SK-N-SH (cell line): ENCODE measurements around the gene QKI. TPM values are rescaled to one million over a fixed set of nuclear protein-coding genes. Genes with fewer than 3 reads are reported as not detected.
"Not testable (repeated sequence)": the region's sequence is repeated elsewhere in the genome, so short reads cannot be mapped to it uniquely, and the experiment has no call there.

Experiments
- CTCF ChIA-PET: fragments of 300-600, 350-600 bp; formaldehyde crosslinking; extraction: SDS; loops from one replicate; lab custom pipeline; 2021; lab: Yijun Ruan, JAX
- POLR2A ChIA-PET: fragments of 350-600 bp; sonication (Branson Sonifier 250); formaldehyde crosslinking; extraction: SDS; loops from one replicate; lab custom pipeline; 2020; ENCODE audit warnings: antibody characterized with exemption, inconsistent platforms; lab: Yijun Ruan, JAX
- DNase-seq: peaks from one replicate; pipeline ENCODE4 v3.0.0; 2012
- H2AFZ ChIP-seq: fragments of 200-600 bp; sonication (generic); 2 replicates; pipeline ENCODE4 v1.8.1; 2016; ENCODE audit warnings: antibody characterized with exemption, mild to moderate bottlenecking, low read depth
- H3F3A ChIP-seq: fragments of 200-600 bp; sonication (generic); replicated peaks from 2 replicates; pipeline ENCODE3; 2016; ENCODE audit warnings: antibody characterized with exemption, mild to moderate bottlenecking; ENCODE audit not compliant: insufficient read depth
- H3K27ac ChIP-seq, 2 experiments: fragments of 200-500 bp in 1 of 2; fragments of 200-600 bp in 1 of 2; sonication (Bioruptor generic) in 1 of 2; sonication (generic), shearing (Covaris generic) in 1 of 2; 2 replicates each; pipeline versions ENCODE4 v1.5.1 to v1.6.1; 2014 to 2016; ENCODE audit warnings: low read depth in 2 of 2, inconsistent platforms in 1 of 2, low read length in 1 of 2, mild to moderate bottlenecking in 1 of 2, mixed read lengths in 1 of 2
- H3K27me3 ChIP-seq: fragments of 200-600 bp; sonication (generic), shearing (Covaris generic); 2 replicates; pipeline ENCODE4 v1.6.1; 2016; ENCODE audit warnings: mixed run types; ENCODE audit not compliant: insufficient read depth
- H3K36me3 ChIP-seq, 2 experiments: fragments of 200-500 bp in 1 of 2; fragments of 200-600 bp in 1 of 2; sonication (Bioruptor generic) in 1 of 2; sonication (generic) in 1 of 2; replicated peaks in 1 of 2; 2 replicates each; pipeline versions ENCODE3 to v1.5.1; 2014 to 2016; ENCODE audit warnings: low read length in 1 of 2, mild to moderate bottlenecking in 1 of 2; ENCODE audit not compliant: insufficient read depth in 2 of 2, control insufficient read depth in 1 of 2
- H3K4me1 ChIP-seq, 2 experiments: fragments of 200-500 bp in 1 of 2; fragments of 200-600 bp in 1 of 2; sonication (Bioruptor generic) in 1 of 2; sonication (generic), shearing (Covaris generic) in 1 of 2; 2 replicates each; pipeline versions ENCODE4 v1.5.1 to v1.6.1; 2014 to 2016; ENCODE audit warnings: low read depth in 1 of 2, low read length in 1 of 2, mixed run types in 1 of 2; ENCODE audit not compliant: insufficient read depth in 2 of 2, control insufficient read depth in 1 of 2
- H3K4me2 ChIP-seq: fragments of 200-600 bp; sonication (generic), shearing (Covaris generic); 2 replicates; pipeline ENCODE4 v1.6.1; 2017; ENCODE audit warnings: mixed run types
- H3K4me3 ChIP-seq, 2 experiments: fragments of 200-500 bp in 1 of 2; fragments of 200-600 bp in 1 of 2; sonication (Bioruptor generic) in 1 of 2; sonication (generic), shearing (Covaris generic) in 1 of 2; 2 replicates each; pipeline versions ENCODE4 v1.5.1 to v1.8.1; 2014 to 2016; ENCODE audit warnings: low read depth in 2 of 2, inconsistent platforms in 1 of 2, low read length in 1 of 2, mild to moderate bottlenecking in 1 of 2, mixed read lengths in 1 of 2, moderate library complexity in 1 of 2
- H3K79me2 ChIP-seq: fragments of 200-600 bp; sonication (generic); 2 replicates; pipeline ENCODE4 v1.8.1; 2017; ENCODE audit warnings: mild to moderate bottlenecking; ENCODE audit not compliant: insufficient read depth
- H3K9ac ChIP-seq: fragments of 200-600 bp; sonication (generic); 2 replicates; pipeline ENCODE4 v1.6.1; 2017; ENCODE audit warnings: mixed run types
- H3K9me2 ChIP-seq: fragments of 200-600 bp; sonication (generic); 2 replicates; pipeline ENCODE4 v1.6.1; 2017; ENCODE audit warnings: mixed run types
- H3K9me3 ChIP-seq: fragments of 200-600 bp; sonication (generic); 2 replicates; pipeline ENCODE4 v1.6.1; 2017; ENCODE audit warnings: mixed run types, mild to moderate bottlenecking, moderate library complexity
- H4K20me1 ChIP-seq: fragments of 200-600 bp; sonication (generic); 2 replicates; pipeline ENCODE4 v1.6.1; 2017; ENCODE audit warnings: mild to moderate bottlenecking, mixed run types; ENCODE audit not compliant: insufficient read depth
- CHD2 ChIP-seq: fragments of 150-350 bp; IDR thresholded peaks from 2 replicates; pipeline ENCODE4 v1.6.1; 2018; ENCODE audit warnings: low read length; ENCODE audit not compliant: partially characterized antibody
- EP300 ChIP-seq, 2 experiments: IDR thresholded peaks; 2 replicates each; pipeline versions ENCODE4 v1.4.0 to v1.6.1; 2012; ENCODE audit warnings: borderline replicate concordance in 1 of 2, low read depth in 1 of 2, low read length in 1 of 2
- FOXM1 ChIP-seq: IDR thresholded peaks from 2 replicates; pipeline ENCODE4 v1.4.0; 2012; ENCODE audit warnings: low read depth, mild to moderate bottlenecking
- GATA2 ChIP-seq: sonication (generic); formaldehyde crosslinking; IDR thresholded peaks from 2 replicates; pipeline ENCODE4 v1.5.0; 2020; ENCODE audit warnings: mild to moderate bottlenecking, missing genetic modification reagents
- JUND ChIP-seq: IDR thresholded peaks from 2 replicates; pipeline ENCODE4 v1.4.0; 2012
- MXI1 ChIP-seq: IDR thresholded peaks from 2 replicates; pipeline ENCODE4 v1.6.1; 2012; ENCODE audit warnings: mild to moderate bottlenecking, low read depth, low read length, improper control_type of control experiment
- POLR2AphosphoS5 ChIP-seq: IDR thresholded peaks from 2 replicates; pipeline ENCODE4 v1.6.1; 2012; ENCODE audit warnings: low read depth, low read length
- RXRA ChIP-seq: IDR thresholded peaks from 2 replicates; pipeline ENCODE4 v1.4.0; 2012; ENCODE audit warnings: low read depth, mild to moderate bottlenecking, borderline replicate concordance
- TAF1 ChIP-seq: IDR thresholded peaks from 2 replicates; pipeline ENCODE4 v1.6.1; 2012; ENCODE audit warnings: low read depth, mild to moderate bottlenecking, low read length, moderate library complexity, borderline replicate concordance
- TEAD4 ChIP-seq: IDR thresholded peaks from 2 replicates; pipeline ENCODE4 v1.4.0; 2012; ENCODE audit warnings: mild to moderate bottlenecking, borderline replicate concordance; ENCODE audit not compliant: insufficient read depth
- YY1 ChIP-seq: IDR thresholded peaks from 2 replicates; pipeline ENCODE4 v1.4.0; 2012; ENCODE audit warnings: low read depth, mild to moderate bottlenecking
- WGBS: methylation state at CpG from one replicate; pipeline ENCODE4 v1.1.6; 2017; ENCODE audit warnings: low lambda C conversion rate; 5-methylcytosine and 5-hydroxymethylcytosine counted together
- polyA plus RNA-seq, 3 experiments: library from polyadenylated mRNA; depleted of rRNA; stranded (reverse); fragments of >200 nt; gene quantifications; 2 replicates each; pipeline ENCODE4 v1.2.3, GENCODE V29; 2012
- TF ChIP-seq, protein P1 (sequence below): fragments of 200-600 bp; sonication (generic); IDR thresholded peaks from 2 replicates; pipeline ENCODE4 v1.6.1; 2017; ENCODE audit warnings: antibody characterized with exemption, mild to moderate bottlenecking, moderate library complexity
- TF ChIP-seq, protein P2 (sequence below): IDR thresholded peaks from 2 replicates; pipeline ENCODE4 v1.6.1; 2012; ENCODE audit warnings: mild to moderate bottlenecking, low read depth, low read length, moderate library complexity
- TF ChIP-seq, protein P3 (sequence below): IDR thresholded peaks from 2 replicates; pipeline ENCODE4; 2012
- TF ChIP-seq, protein P4 (sequence below): fragments of 150-350 bp; IDR thresholded peaks from 2 replicates; pipeline ENCODE4 v1.6.1; 2016; ENCODE audit warnings: mild to moderate bottlenecking, low read depth, low read length
- TF ChIP-seq, protein P5 (sequence below): fragments of 150-350 bp; IDR thresholded peaks from 2 replicates; pipeline ENCODE4 v1.6.1; 2017; ENCODE audit warnings: antibody characterized with exemption, low read length, low read depth, borderline replicate concordance

Gene QKI
- polyA plus RNA-seq, 1 of the 3 experiments (the other 2 are of a cell fraction), result 51.1 TPM

DNA sequence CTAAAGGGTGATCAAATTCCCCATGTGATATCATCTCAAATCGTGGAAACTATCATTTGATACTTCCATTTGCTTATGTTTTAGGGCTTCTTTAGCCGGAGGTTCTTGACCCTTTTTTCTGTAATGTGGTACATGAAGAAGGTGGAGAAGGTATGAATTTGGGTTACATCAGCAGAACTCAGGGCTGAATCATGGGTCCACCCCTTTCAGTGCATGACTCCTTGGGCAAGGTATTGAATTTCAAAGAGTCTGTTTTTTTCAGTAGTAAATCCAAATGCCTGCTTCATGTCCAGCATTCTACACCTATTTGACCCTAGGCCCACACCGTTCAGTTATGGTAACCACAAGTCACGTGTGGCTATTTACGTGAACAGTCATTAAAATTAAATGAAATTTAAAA is 30.6 kb upstream of the QKI start:
- no peak for DNase-seq
- no peak overlapping the region for H3K9ac ChIP-seq
- no peak overlapping the region for H2AFZ ChIP-seq
- TF ChIP-seq, protein P1, sequence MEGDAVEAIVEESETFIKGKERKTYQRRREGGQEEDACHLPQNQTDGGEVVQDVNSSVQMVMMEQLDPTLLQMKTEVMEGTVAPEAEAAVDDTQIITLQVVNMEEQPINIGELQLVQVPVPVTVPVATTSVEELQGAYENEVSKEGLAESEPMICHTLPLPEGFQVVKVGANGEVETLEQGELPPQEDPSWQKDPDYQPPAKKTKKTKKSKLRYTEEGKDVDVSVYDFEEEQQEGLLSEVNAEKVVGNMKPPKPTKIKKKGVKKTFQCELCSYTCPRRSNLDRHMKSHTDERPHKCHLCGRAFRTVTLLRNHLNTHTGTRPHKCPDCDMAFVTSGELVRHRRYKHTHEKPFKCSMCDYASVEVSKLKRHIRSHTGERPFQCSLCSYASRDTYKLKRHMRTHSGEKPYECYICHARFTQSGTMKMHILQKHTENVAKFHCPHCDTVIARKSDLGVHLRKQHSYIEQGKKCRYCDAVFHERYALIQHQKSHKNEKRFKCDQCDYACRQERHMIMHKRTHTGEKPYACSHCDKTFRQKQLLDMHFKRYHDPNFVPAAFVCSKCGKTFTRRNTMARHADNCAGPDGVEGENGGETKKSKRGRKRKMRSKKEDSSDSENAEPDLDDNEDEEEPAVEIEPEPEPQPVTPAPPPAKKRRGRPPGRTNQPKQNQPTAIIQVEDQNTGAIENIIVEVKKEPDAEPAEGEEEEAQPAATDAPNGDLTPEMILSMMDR, result no peak
- TF ChIP-seq FOXM1, result no peak
- no peaks in the 10 kb centered on the region; a peak in 1 of 4 replicates for H3K4me1 ChIP-seq
- no peaks in the 10 kb centered on the region for H3K36me3 ChIP-seq
- no peak overlapping the region for H3K27ac ChIP-seq
- ChIA-PET CTCF (no interaction called here), POLR2A (no interaction called here)
- H3K79me2 ChIP-seq, result no peaks in the 10 kb centered on the region
- no peaks in the 10 kb centered on the region for H3F3A ChIP-seq
- WGBS, result 89% methylated on average over 5 of the region's 5 CpGs
- no peak overlapping the region for H3K4me3 ChIP-seq
- no peaks in the 10 kb centered on the region for H3K27me3 ChIP-seq
- H3K9me3 ChIP-seq, result no peaks in the 10 kb centered on the region
- no peaks in the 10 kb centered on the region for H3K9me2 ChIP-seq
- H3K4me2 ChIP-seq, result no peak overlapping the region
- H4K20me1 ChIP-seq, result no peaks in the 10 kb centered on the region

DNA sequence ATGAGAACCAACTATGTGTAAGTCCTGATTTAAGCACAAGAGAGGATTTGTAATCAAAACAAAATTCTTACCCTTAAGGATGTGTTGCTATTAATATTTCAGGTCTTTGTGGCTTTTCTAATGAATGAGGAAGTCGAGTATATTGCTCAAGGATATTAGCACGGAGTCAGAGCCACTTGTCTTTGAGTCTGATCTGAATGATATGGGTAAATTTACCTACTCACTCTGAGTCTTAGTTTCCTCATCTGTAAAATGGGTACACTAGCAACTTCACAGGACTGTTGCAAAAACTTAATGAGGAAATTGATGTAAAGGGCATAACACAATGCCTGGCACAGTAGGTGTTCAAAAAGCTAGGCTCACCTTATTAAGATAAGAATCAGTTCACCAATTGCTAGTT is 30.0 kb upstream of the QKI start:
- no peak overlapping the region for H2AFZ ChIP-seq
- no peak overlapping the region for H3K4me3 ChIP-seq
- ChIA-PET CTCF (no interaction called here), POLR2A (no interaction called here)
- H3K9me2 ChIP-seq, result no peaks in the 10 kb centered on the region
- 58% methylated on average over 2 of the region's 2 CpGs for WGBS
- no peak overlapping the region for H3K27ac ChIP-seq
- no peaks in the 10 kb centered on the region for H3K79me2 ChIP-seq
- TF ChIP-seq RXRA (no peak), TEAD4 (no peak), GATA2 (CRISPR knock-in tag) (no peak), EP300 (IDR thresholded peaks at IDR 0.05; ENCODE audit: borderline replicate concordance in 1 of 2, low read depth in 1 of 2, low read length in 1 of 2) (no peak), POLR2AphosphoS5 (no peak), MXI1 (no peak), JUND (no peak), YY1 (no peak), TAF1 (no peak), CHD2 (no peak)
- TF ChIP-seq, protein P2, sequence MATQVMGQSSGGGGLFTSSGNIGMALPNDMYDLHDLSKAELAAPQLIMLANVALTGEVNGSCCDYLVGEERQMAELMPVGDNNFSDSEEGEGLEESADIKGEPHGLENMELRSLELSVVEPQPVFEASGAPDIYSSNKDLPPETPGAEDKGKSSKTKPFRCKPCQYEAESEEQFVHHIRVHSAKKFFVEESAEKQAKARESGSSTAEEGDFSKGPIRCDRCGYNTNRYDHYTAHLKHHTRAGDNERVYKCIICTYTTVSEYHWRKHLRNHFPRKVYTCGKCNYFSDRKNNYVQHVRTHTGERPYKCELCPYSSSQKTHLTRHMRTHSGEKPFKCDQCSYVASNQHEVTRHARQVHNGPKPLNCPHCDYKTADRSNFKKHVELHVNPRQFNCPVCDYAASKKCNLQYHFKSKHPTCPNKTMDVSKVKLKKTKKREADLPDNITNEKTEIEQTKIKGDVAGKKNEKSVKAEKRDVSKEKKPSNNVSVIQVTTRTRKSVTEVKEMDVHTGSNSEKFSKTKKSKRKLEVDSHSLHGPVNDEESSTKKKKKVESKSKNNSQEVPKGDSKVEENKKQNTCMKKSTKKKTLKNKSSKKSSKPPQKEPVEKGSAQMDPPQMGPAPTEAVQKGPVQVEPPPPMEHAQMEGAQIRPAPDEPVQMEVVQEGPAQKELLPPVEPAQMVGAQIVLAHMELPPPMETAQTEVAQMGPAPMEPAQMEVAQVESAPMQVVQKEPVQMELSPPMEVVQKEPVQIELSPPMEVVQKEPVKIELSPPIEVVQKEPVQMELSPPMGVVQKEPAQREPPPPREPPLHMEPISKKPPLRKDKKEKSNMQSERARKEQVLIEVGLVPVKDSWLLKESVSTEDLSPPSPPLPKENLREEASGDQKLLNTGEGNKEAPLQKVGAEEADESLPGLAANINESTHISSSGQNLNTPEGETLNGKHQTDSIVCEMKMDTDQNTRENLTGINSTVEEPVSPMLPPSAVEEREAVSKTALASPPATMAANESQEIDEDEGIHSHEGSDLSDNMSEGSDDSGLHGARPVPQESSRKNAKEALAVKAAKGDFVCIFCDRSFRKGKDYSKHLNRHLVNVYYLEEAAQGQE, result no peak
- TF ChIP-seq, protein P3, sequence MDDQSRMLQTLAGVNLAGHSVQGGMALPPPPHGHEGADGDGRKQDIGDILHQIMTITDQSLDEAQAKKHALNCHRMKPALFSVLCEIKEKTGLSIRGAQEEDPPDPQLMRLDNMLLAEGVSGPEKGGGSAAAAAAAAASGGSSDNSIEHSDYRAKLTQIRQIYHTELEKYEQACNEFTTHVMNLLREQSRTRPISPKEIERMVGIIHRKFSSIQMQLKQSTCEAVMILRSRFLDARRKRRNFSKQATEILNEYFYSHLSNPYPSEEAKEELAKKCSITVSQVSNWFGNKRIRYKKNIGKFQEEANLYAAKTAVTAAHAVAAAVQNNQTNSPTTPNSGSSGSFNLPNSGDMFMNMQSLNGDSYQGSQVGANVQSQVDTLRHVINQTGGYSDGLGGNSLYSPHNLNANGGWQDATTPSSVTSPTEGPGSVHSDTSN, result no peak
- TF ChIP-seq, protein P4, sequence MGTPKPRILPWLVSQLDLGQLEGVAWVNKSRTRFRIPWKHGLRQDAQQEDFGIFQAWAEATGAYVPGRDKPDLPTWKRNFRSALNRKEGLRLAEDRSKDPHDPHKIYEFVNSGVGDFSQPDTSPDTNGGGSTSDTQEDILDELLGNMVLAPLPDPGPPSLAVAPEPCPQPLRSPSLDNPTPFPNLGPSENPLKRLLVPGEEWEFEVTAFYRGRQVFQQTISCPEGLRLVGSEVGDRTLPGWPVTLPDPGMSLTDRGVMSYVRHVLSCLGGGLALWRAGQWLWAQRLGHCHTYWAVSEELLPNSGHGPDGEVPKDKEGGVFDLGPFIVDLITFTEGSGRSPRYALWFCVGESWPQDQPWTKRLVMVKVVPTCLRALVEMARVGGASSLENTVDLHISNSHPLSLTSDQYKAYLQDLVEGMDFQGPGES, result no peak
- TF ChIP-seq, protein P5, sequence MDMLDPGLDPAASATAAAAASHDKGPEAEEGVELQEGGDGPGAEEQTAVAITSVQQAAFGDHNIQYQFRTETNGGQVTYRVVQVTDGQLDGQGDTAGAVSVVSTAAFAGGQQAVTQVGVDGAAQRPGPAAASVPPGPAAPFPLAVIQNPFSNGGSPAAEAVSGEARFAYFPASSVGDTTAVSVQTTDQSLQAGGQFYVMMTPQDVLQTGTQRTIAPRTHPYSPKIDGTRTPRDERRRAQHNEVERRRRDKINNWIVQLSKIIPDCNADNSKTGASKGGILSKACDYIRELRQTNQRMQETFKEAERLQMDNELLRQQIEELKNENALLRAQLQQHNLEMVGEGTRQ, result no peak
- no peaks in the 10 kb centered on the region for H3K27me3 ChIP-seq
- H3K9ac ChIP-seq, result no peak overlapping the region
- DNase-seq, result no peak
- no peak overlapping the region for H3K4me2 ChIP-seq
- H3K9me3 ChIP-seq, result no peaks in the 10 kb centered on the region
- no peaks in the 10 kb centered on the region for H3K36me3 ChIP-seq
- no peaks in the 10 kb centered on the region for H4K20me1 ChIP-seq
- no peaks in the 10 kb centered on the region for H3F3A ChIP-seq
- H3K4me1 ChIP-seq, result no peaks in the 10 kb centered on the region; a peak in 1 of 4 replicates

DNA sequence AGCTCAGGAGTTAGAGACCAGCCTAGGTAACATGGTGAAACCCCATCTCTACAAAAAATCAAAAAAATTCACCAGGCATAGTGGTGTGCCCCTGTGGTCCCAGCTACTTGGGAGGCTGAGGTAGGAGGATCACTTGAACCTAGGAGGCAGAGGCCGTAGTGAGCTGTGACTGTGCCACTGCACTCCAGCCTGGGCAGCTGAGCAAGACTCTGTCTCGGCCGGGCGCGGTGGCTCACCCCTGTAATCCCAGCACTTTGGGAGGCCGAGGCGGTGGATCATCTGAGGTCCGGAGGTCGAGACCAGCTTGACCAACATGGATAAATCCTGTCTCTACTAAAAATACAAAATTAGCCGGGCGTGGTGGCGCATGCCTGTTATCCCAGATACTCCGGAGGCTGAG is 29.0 kb upstream of the QKI start:
- CTCF ChIA-PET, result not testable (repeated sequence)

More for the DNA sequence above, 29.0 kb upstream of the QKI start:
- H3K27ac ChIP-seq, H3F3A ChIP-seq, H3K9me3 ChIP-seq, H3K9ac ChIP-seq, H3K4me1 ChIP-seq, H2AFZ ChIP-seq, DNase-seq, H3K36me3 ChIP-seq, H3K4me2 ChIP-seq, H3K4me3 ChIP-seq, H4K20me1 ChIP-seq, POLR2A ChIA-PET, H3K27me3 ChIP-seq, H3K9me2 ChIP-seq, H3K79me2 ChIP-seq: not testable (repeated sequence)
- WGBS, result 87% methylated on average over 4 of the region's 13 CpGs
